Mesothelial cell of epicardium (in vitro differentiated cells): Measurements from ENCODE around the gene SAMD4B. TPM values are rescaled to one million over a fixed set of nuclear protein-coding genes. Genes with fewer than 3 reads are reported as not detected.

Source experiments
- DNase-seq, 2 experiments: peaks; one replicate each; pipeline ENCODE4 v3.0.0; 2021; ENCODE audit warnings: low spot score in 2 of 2; ENCODE audit not compliant: unreplicated experiment in 2 of 2
- H3K27ac Mint-ChIP-seq: 2 replicates; pipeline ENCODE4 v1.8.0; 2021; ENCODE audit warnings: mixed read lengths
- H3K27me3 Mint-ChIP-seq: 2 replicates; pipeline ENCODE4 v1.8.0; 2021; ENCODE audit warnings: low read depth, mixed read lengths
- H3K36me3 Mint-ChIP-seq: 2 replicates; pipeline ENCODE4 v1.8.0; 2021; ENCODE audit warnings: mixed read lengths
- H3K4me1 Mint-ChIP-seq: 2 replicates; pipeline ENCODE4 v1.8.0; 2021; ENCODE audit warnings: mixed read lengths
- H3K4me3 Mint-ChIP-seq: 2 replicates; pipeline ENCODE4 v1.8.0; 2021; ENCODE audit warnings: mild to moderate bottlenecking, moderate library complexity, mixed read lengths
- H3K9me3 Mint-ChIP-seq: 2 replicates; pipeline ENCODE4 v1.8.0; 2021; ENCODE audit warnings: mixed read lengths
- CTCF ChIP-seq: fragments of 200-600 bp; sonication (generic); IDR thresholded peaks from one replicate; pipeline ENCODE4 v1.5.0; 2021; ENCODE audit warnings: antibody characterized with exemption; ENCODE audit not compliant: unreplicated experiment
- total RNA-seq: library from RNA; stranded (reverse); gene quantifications from 3 replicates; pipeline ENCODE4 v1.2.1, GENCODE V29; 2021

SAMD4B gene
- total RNA-seq, 1 donor from 2014 or later, result 128 TPM

GRCh38 chr19:39399668-39400050 is 57.4 kb downstream of the SAMD4B start:
- no peak for DNase-seq
- Mint-ChIP-seq H3K27ac (no peak overlapping the region), H3K36me3 (peaks cover 13% of the 10 kb centered on the region), H3K4me3 (no peak overlapping the region), H3K9me3 (no peaks in the 10 kb centered on the region), H3K27me3 (no peaks in the 10 kb centered on the region), H3K4me1 (peaks cover 14% of the 10 kb centered on the region)
- TF ChIP-seq CTCF, result no peak

- no peaks in the 10 kb centered on the region for H3K27me3 Mint-ChIP-seq
- H3K27ac Mint-ChIP-seq, result no peak overlapping the region
- H3K9me3 Mint-ChIP-seq, result no peaks in the 10 kb centered on the region
- DNase-seq, result no peak
- no peak overlapping the region for H3K4me3 Mint-ChIP-seq
- H3K4me1 Mint-ChIP-seq, result peaks cover 14% of the 10 kb centered on the region
- no peak for TF ChIP-seq CTCF
- H3K36me3 Mint-ChIP-seq, result peaks cover 12% of the 10 kb centered on the region
Measured at GRCh38 chr19:39400061-39400460, 57.8 kb downstream of the SAMD4B start.

GRCh38 chr19:39401070-39401548 is 58.9 kb downstream of the SAMD4B start:
- Mint-ChIP-seq H3K4me1 (peaks cover 17% of the 10 kb centered on the region), H3K27me3 (no peaks in the 10 kb centered on the region), H3K4me3 (no peak overlapping the region), H3K36me3 (peaks cover 9% of the 10 kb centered on the region), H3K9me3 (no peaks in the 10 kb centered on the region), H3K27ac (peak overlapping the region; percentile 100)
- no peak for TF ChIP-seq CTCF
- DNase-seq, result no peak

GRCh38 chr19:39401549-39402345 is 59.5 kb downstream of the SAMD4B start:
- peaks cover 9% of the 10 kb centered on the region for H3K36me3 Mint-ChIP-seq
- H3K27me3 Mint-ChIP-seq, result no peaks in the 10 kb centered on the region
- peak overlapping the region; percentile 100 for H3K27ac Mint-ChIP-seq
- TF ChIP-seq CTCF, result no peak
- peaks cover 19% of the 10 kb centered on the region for H3K4me1 Mint-ChIP-seq
- H3K4me3 Mint-ChIP-seq, result peak overlapping the region; percentile 80
- H3K9me3 Mint-ChIP-seq, result no peaks in the 10 kb centered on the region
- DNase-seq, result no peak

- Mint-ChIP-seq H3K27ac (peak overlapping the region; percentile 100), H3K4me1 (peaks cover 21% of the 10 kb centered on the region), H3K9me3 (no peaks in the 10 kb centered on the region), H3K36me3 (peaks cover 9% of the 10 kb centered on the region), H3K27me3 (no peaks in the 10 kb centered on the region), H3K4me3 (peak overlapping the region; percentile 80)
- peak; percentile 70 to 85 for DNase-seq
- TF ChIP-seq CTCF, result no peak
Measured at GRCh38 chr19:39402346-39403300, 60.4 kb downstream of the SAMD4B start.
